ENCODE results near the gene FDCSP. TPM values are rescaled to one million over a fixed set of nuclear protein-coding genes. Genes with fewer than 3 reads are reported as not detected.

Gene FDCSP
- total RNA-seq, 4 donors from 2014 or later: not detected

- Histone ChIP-seq H3K4me1 (no peaks in the 10 kb centered on the region), H3K27me3 (no peaks in the 10 kb centered on the region), H3K27ac (no peak overlapping the region), H3K9me3 (no peaks in the 10 kb centered on the region), H3K4me3 (no peak overlapping the region), H3K36me3 (no peaks in the 10 kb centered on the region)
- TF ChIP-seq CTCF (IDR thresholded peaks at IDR 0.05 in 4 of 5, conservative IDR thresholded peaks at IDR 0.05 in 1 of 5) (no peak), POLR2A (IDR thresholded peaks at IDR 0.05) (no peak)
- in situ Hi-C loops (cut with MboI; ENCODE audit: low sequenced_read_pairs in 4 of 4) (no loop called here), intact Hi-C loops (cut with DNase I; ENCODE audit: low total_unique reads) (no loop called here)
- DNase-seq (no peak), ATAC-seq (no peak)
Observed at GRCh38 chr4:70251250-70251944, 25.5 kb downstream of the FDCSP start.

- no peaks in the 10 kb centered on the region for H3K36me3 ChIP-seq
- intact Hi-C loops (cut with DNase I; ENCODE audit: low total_unique reads) (no loop called here), in situ Hi-C loops (cut with MboI; ENCODE audit: low sequenced_read_pairs in 4 of 4) (no loop called here)
- TF ChIP-seq POLR2A (IDR thresholded peaks at IDR 0.05) (no peak), CTCF (IDR thresholded peaks at IDR 0.05 in 4 of 5, conservative IDR thresholded peaks at IDR 0.05 in 1 of 5) (no peak)
- H3K27ac ChIP-seq: no peak overlapping the region
- no peak overlapping the region for H3K4me3 ChIP-seq
- no peaks in the 10 kb centered on the region for H3K27me3 ChIP-seq
- ATAC-seq (no peak), DNase-seq (no peak)
- H3K4me1 ChIP-seq: no peaks in the 10 kb centered on the region
- H3K9me3 ChIP-seq: no peaks in the 10 kb centered on the region
Observed at GRCh38 chr4:70251945-70252277, 26.0 kb downstream of the FDCSP start.

GRCh38 chr4:70269674-70270073 is 43.8 kb downstream of the FDCSP start:
- intact Hi-C loops (cut with DNase I; ENCODE audit: low total_unique reads) (no loop called here), in situ Hi-C loops (cut with MboI; ENCODE audit: low sequenced_read_pairs in 4 of 4) (no loop called here)
- TF ChIP-seq CTCF (IDR thresholded peaks at IDR 0.05 in 4 of 5, conservative IDR thresholded peaks at IDR 0.05 in 1 of 5): no peak
- TF ChIP-seq POLR2A (IDR thresholded peaks at IDR 0.05): no peak

GRCh38 chr4:70277121-70277520 is 51.2 kb downstream of the FDCSP start:
- in situ Hi-C loops (cut with MboI; ENCODE audit: low sequenced_read_pairs in 4 of 4): no loop called here
- no peak overlapping the region for H3K27ac ChIP-seq
- TF ChIP-seq POLR2A (IDR thresholded peaks at IDR 0.05): no peak
- TF ChIP-seq CTCF (IDR thresholded peaks at IDR 0.05 in 4 of 5, conservative IDR thresholded peaks at IDR 0.05 in 1 of 5): no peak
- ATAC-seq (no peak), DNase-seq (no peak)
- intact Hi-C loops (cut with DNase I; ENCODE audit: low total_unique reads): no loop called here
- H3K27me3 ChIP-seq: no peaks in the 10 kb centered on the region
- no peaks in the 10 kb centered on the region for H3K9me3 ChIP-seq
- no peaks in the 10 kb centered on the region for H3K4me1 ChIP-seq
- H3K4me3 ChIP-seq: no peak overlapping the region
- no peaks in the 10 kb centered on the region for H3K36me3 ChIP-seq

More at GRCh38 chr4:70269674-70270073, 43.8 kb downstream of the FDCSP start:
- no peaks in the 10 kb centered on the region for H3K9me3 ChIP-seq
- ATAC-seq: no peak
- H3K4me3 ChIP-seq: no peak overlapping the region
- no peaks in the 10 kb centered on the region for H3K27me3 ChIP-seq
- no peak for DNase-seq
- no peak overlapping the region for H3K27ac ChIP-seq
- no peaks in the 10 kb centered on the region for H3K4me1 ChIP-seq
- no peaks in the 10 kb centered on the region for H3K36me3 ChIP-seq

- Histone ChIP-seq H3K4me1 (no peaks in the 10 kb centered on the region), H3K4me3 (no peak overlapping the region), H3K27ac (no peak overlapping the region), H3K27me3 (no peaks in the 10 kb centered on the region), H3K36me3 (no peaks in the 10 kb centered on the region), H3K9me3 (no peaks in the 10 kb centered on the region)
- intact Hi-C loops (cut with DNase I; ENCODE audit: low total_unique reads): no loop called here
- ATAC-seq (no peak), DNase-seq (no peak)
- TF ChIP-seq CTCF (IDR thresholded peaks at IDR 0.05 in 4 of 5, conservative IDR thresholded peaks at IDR 0.05 in 1 of 5): no peak
- in situ Hi-C loops (cut with MboI; ENCODE audit: low sequenced_read_pairs in 4 of 4): no loop called here
Observed at GRCh38 chr4:70280567-70280966, 54.6 kb downstream of the FDCSP start.

All from gastrocnemius medialis (tissue), 4 donors.